ENCODE data around the gene FADS3.

DNA sequence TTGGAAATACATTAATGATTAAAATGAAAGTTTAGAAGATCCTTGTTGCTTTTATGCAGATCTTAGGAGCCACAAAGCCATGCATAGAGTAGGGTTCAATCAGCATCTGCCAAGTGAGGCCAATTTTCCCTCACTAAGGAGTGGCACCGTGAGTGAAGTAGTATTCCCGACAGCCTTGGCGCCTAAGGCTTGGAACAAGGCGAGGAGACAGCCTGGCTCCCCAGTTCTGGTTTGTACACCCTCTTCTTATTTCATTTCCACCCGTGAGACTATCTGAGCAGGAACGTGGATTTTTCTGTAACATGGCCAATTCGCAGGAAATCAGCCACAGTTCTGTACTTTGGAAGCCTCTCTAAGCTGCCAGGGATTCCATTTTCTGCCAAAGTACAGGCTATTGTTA is 40.7 kb downstream of the FADS3 start:
- no peak for TF ChIP-seq POLR2A (IDR thresholded peaks at IDR 0.05)
- TF ChIP-seq, protein P1, sequence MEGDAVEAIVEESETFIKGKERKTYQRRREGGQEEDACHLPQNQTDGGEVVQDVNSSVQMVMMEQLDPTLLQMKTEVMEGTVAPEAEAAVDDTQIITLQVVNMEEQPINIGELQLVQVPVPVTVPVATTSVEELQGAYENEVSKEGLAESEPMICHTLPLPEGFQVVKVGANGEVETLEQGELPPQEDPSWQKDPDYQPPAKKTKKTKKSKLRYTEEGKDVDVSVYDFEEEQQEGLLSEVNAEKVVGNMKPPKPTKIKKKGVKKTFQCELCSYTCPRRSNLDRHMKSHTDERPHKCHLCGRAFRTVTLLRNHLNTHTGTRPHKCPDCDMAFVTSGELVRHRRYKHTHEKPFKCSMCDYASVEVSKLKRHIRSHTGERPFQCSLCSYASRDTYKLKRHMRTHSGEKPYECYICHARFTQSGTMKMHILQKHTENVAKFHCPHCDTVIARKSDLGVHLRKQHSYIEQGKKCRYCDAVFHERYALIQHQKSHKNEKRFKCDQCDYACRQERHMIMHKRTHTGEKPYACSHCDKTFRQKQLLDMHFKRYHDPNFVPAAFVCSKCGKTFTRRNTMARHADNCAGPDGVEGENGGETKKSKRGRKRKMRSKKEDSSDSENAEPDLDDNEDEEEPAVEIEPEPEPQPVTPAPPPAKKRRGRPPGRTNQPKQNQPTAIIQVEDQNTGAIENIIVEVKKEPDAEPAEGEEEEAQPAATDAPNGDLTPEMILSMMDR (IDR thresholded peaks at IDR 0.05): no peak

All from testis (tissue), 2 donors.